Fibroblast of lung (primary cell): ENCODE data around the gene CTNNAL1. TPM values are rescaled to one million over a fixed set of nuclear protein-coding genes. Genes with fewer than 3 reads are reported as not detected.

Experiments used
- DNase-seq, 2 donors: peaks; one replicate each; pipeline versions ENCODE4 v3.0.0 to v3.0.0-alpha.2; 2010; ENCODE audit warnings: low read depth in 2 of 2
- H2AFZ ChIP-seq: 2 replicates; pipeline ENCODE4 v1.5.1; 2012; ENCODE audit warnings: low read length, control low read depth, inconsistent platforms
- H3K27ac ChIP-seq: 2 replicates; pipeline ENCODE4 v1.5.1; 2011; ENCODE audit warnings: low read length, control low read depth; ENCODE audit not compliant: insufficient read depth
- H3K27me3 ChIP-seq: 2 replicates; pipeline ENCODE4 v1.5.1; 2011; ENCODE audit warnings: mild to moderate bottlenecking, low read length; ENCODE audit not compliant: control insufficient read depth, insufficient read depth
- H3K36me3 ChIP-seq: 2 replicates; pipeline ENCODE4 v1.5.1; 2011; ENCODE audit warnings: low read length; ENCODE audit not compliant: control insufficient read depth, insufficient read depth
- H3K4me1 ChIP-seq: 2 replicates; pipeline ENCODE4 v1.5.1; 2011; ENCODE audit warnings: low read length; ENCODE audit not compliant: control insufficient read depth, insufficient read depth; ENCODE audit errors: extremely low read depth
- H3K4me2 ChIP-seq: 2 replicates; pipeline ENCODE4 v1.5.1; 2011; ENCODE audit warnings: low read length, control low read depth; ENCODE audit not compliant: insufficient read depth; ENCODE audit errors: extremely low read depth
- H3K4me3 ChIP-seq, 4 experiments: fragments of 200-600 bp in 1 of 4; sonication (generic) in 1 of 4; replicated peaks in 1 of 4; 2 replicates each; pipeline ENCODE4 v1.5.1; 2011 to 2016; ENCODE audit warnings: low read length in 4 of 4, low read depth in 3 of 4, mild to moderate bottlenecking in 3 of 4, control low read depth in 2 of 4, inconsistent platforms in 1 of 4, mixed read lengths in 1 of 4; ENCODE audit not compliant: insufficient read depth in 1 of 4; ENCODE audit errors: control extremely low read depth in 1 of 4
- H3K79me2 ChIP-seq: 2 replicates; pipeline ENCODE4 v1.5.1; 2012; ENCODE audit warnings: mild to moderate bottlenecking, low read length, inconsistent platforms; ENCODE audit not compliant: control insufficient read depth, insufficient read depth
- H3K9ac ChIP-seq: 2 replicates; pipeline ENCODE4 v1.5.1; 2011; ENCODE audit warnings: mild to moderate bottlenecking, low read length, control low read depth; ENCODE audit not compliant: insufficient read depth
- H3K9me3 ChIP-seq: 2 replicates; pipeline ENCODE4 v1.5.1; 2012; ENCODE audit warnings: low read depth, low read length; ENCODE audit not compliant: control insufficient read depth, insufficient read depth
- H4K20me1 ChIP-seq: 2 replicates; pipeline ENCODE4 v1.5.1; 2011; ENCODE audit warnings: low read length; ENCODE audit not compliant: control insufficient read depth, insufficient read depth; ENCODE audit errors: extremely low read depth
- EZH2 ChIP-seq: IDR thresholded peaks from 2 replicates; pipeline ENCODE4 v1.5.1; 2012; ENCODE audit warnings: low read length, control low read depth, mild to moderate bottlenecking; ENCODE audit errors: missing control alignments
- polyA plus RNA-seq, 2 donors: library from polyadenylated mRNA; depleted of rRNA in 1 of 2; stranded (reverse) in 1 of 2; unstranded in 1 of 2; fragments of >200 nt; gene quantifications; 2 replicates each; pipeline ENCODE4 v1.2.1, GENCODE V29; 2011 to 2012; ENCODE audit warnings: missing spikeins in 1 of 2
- total RNA-seq: library from RNA; depleted of rRNA; stranded (reverse); fragments of >200 nt; gene quantifications from 2 replicates; pipeline ENCODE4 v1.2.1, GENCODE V29; 2014
- TF ChIP-seq, protein P1 (sequence below), 2 donors: IDR thresholded peaks in 1 of 2; conservative IDR thresholded peaks in 1 of 2; 1 replicate in 1 of 2; 2 replicates in 1 of 2; pipeline ENCODE4 v1.5.1; 2011 to 2012; ENCODE audit warnings: low read length in 2 of 2, control low read depth in 1 of 2, inconsistent platforms in 1 of 2, low read depth in 1 of 2, mild to moderate bottlenecking in 1 of 2

Gene CTNNAL1
- total and polyA plus RNA-seq, 2 donors (not counting 1 experiment from before 2014, with no cell fraction given) = 68.4 to 95.2 TPM

DNA sequence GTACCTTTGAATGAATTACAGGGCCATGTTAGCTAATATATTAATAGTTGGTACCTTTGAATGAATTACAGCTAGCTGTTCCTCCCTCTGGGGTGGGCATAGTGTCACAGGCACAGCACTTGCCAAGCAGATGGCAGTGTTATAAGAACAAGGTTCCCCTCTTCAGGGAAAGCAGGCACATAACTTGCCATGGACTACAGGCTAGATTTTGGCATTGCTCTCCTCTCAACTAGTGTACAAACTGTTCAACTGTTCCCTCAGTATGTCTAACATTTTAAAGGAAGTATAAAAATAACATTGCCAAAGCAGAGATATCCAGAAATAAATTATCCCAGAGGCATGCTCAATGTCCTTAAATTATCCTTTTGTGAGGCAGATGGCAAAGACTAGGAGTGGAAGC lies 45.4 kb downstream of the CTNNAL1 start:
- H3K36me3 ChIP-seq = peaks cover 9% of the 10 kb centered on the region
- H4K20me1 ChIP-seq = no peaks in the 10 kb centered on the region

DNA sequence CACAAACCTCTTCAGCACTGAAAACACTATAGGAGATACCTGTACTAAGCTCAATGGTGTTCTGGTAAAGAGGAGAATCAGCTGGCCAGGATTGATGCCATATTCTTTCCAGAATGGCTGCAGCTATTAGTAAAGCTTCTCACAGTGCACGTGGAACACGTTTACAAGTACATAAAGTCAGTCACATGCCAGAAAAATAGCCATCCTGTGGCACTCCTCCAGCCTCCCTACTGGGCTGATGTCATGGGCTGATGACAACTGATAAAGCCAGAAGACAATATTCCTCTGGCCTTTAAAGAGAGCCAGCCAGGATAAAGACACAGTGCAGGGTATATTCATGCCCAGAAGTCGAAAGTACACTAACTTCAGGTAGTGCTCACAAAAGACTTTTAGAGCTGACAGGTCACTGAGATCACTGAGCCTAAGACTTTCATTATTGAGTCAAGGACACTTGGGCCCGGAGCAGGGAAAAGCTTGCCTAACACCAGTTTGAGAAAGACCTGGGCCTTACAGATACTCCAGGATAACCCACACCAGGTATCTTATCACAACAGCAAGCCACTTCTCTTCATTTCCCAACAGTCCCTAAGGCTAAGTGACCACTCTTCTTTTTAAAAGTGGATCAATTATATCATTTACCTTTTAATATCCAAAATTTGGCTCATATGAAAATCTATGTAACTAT lies 49.7 kb downstream of the CTNNAL1 start:
- Histone ChIP-seq H2AFZ (no peak overlapping the region), H3K9ac (no peak overlapping the region), H3K27me3 (no peaks in the 10 kb centered on the region), H3K36me3 (peaks cover 2% of the 10 kb centered on the region), H4K20me1 (no peaks in the 10 kb centered on the region), H3K79me2 (no peaks in the 10 kb centered on the region), H3K4me3 (no peak overlapping the region), H3K4me1 (no peaks in the 10 kb centered on the region), H3K4me2 (no peak overlapping the region), H3K9me3 (no peaks in the 10 kb centered on the region), H3K27ac (no peak overlapping the region)
- no peak for DNase-seq
- TF ChIP-seq, protein P1, sequence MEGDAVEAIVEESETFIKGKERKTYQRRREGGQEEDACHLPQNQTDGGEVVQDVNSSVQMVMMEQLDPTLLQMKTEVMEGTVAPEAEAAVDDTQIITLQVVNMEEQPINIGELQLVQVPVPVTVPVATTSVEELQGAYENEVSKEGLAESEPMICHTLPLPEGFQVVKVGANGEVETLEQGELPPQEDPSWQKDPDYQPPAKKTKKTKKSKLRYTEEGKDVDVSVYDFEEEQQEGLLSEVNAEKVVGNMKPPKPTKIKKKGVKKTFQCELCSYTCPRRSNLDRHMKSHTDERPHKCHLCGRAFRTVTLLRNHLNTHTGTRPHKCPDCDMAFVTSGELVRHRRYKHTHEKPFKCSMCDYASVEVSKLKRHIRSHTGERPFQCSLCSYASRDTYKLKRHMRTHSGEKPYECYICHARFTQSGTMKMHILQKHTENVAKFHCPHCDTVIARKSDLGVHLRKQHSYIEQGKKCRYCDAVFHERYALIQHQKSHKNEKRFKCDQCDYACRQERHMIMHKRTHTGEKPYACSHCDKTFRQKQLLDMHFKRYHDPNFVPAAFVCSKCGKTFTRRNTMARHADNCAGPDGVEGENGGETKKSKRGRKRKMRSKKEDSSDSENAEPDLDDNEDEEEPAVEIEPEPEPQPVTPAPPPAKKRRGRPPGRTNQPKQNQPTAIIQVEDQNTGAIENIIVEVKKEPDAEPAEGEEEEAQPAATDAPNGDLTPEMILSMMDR (conservative IDR thresholded peaks at IDR 0.05 in 1 of 2, IDR thresholded peaks at IDR 0.05 in 1 of 2; ENCODE audit: low read depth in 1 of 2, low read length in 2 of 2) = no peak
- TF ChIP-seq EZH2 = no peak

More for the DNA sequence above, 45.4 kb downstream of the CTNNAL1 start:
- Histone ChIP-seq H3K4me2 (no peak overlapping the region), H2AFZ (no peak overlapping the region), H3K27me3 (no peaks in the 10 kb centered on the region), H3K4me1 (peaks cover 2% of the 10 kb centered on the region), H3K79me2 (no peaks in the 10 kb centered on the region), H3K9me3 (no peaks in the 10 kb centered on the region), H3K9ac (no peak overlapping the region), H3K4me3 (no peak overlapping the region), H3K27ac (no peak overlapping the region)
- no peak for TF ChIP-seq EZH2
- TF ChIP-seq, protein P1 (conservative IDR thresholded peaks at IDR 0.05 in 1 of 2, IDR thresholded peaks at IDR 0.05 in 1 of 2; ENCODE audit: low read depth in 1 of 2, low read length in 2 of 2) = no peak
- DNase-seq = no peak

DNA sequence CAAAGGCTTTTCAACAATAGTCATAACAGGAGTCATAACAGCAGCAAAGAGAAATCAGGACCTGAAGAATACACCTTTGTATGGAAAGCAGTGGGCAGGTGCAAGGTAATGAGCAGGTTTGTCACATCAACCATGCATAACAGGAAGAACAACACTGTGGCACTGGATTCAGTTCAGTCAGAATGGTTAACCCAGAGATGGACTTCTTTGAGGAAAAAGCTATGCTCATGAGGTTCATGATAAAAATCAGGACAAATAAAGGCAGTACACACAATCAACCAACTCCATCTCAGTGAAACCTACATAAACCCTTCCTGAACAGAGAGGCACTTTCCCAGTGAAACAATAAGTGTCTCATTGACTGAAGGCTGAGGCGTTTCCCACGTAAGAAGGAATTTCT lies 52.1 kb downstream of the CTNNAL1 start:
- no peaks in the 10 kb centered on the region for H3K4me1 ChIP-seq
- H3K9ac ChIP-seq = no peak overlapping the region
- no peak for DNase-seq
- no peaks in the 10 kb centered on the region for H3K79me2 ChIP-seq
- H3K4me3 ChIP-seq = no peak overlapping the region
- no peak overlapping the region for H3K4me2 ChIP-seq
- H3K36me3 ChIP-seq = no peaks in the 10 kb centered on the region
- H3K27ac ChIP-seq = no peak overlapping the region
- no peak for TF ChIP-seq EZH2
- TF ChIP-seq, protein P1 (conservative IDR thresholded peaks at IDR 0.05 in 1 of 2, IDR thresholded peaks at IDR 0.05 in 1 of 2; ENCODE audit: low read depth in 1 of 2, low read length in 2 of 2) = no peak
- H2AFZ ChIP-seq = no peak overlapping the region
- no peaks in the 10 kb centered on the region for H4K20me1 ChIP-seq
- no peaks in the 10 kb centered on the region for H3K27me3 ChIP-seq
- H3K9me3 ChIP-seq = no peaks in the 10 kb centered on the region
